Superior temporal gyrus (tissue), 1 donor: ENCODE data around the gene EML3.
"Not testable (repeated sequence)": the region's sequence is repeated elsewhere in the genome, so short reads cannot be mapped to it uniquely, and the experiment has no call there.

Experiments used
- DNase-seq: peaks from one replicate; pipeline ENCODE4 v3.0.0-alpha.2; 2016; ENCODE audit errors: extremely low spot score

Gene EML3

GRCh38 chr11:62612366-62613290 is at the start of gene EML3, which contains the start of gene ROM1:
Gene EML3, minus strand, starts transcription at chr11:62612775. Its CDS starts 318 bp downstream, at chr11:62612457.
Gene ROM1, plus strand, starts transcription at chr11:62613257. Its CDS starts 25 bp downstream, at chr11:62613282.
- peak; percentile 72 for DNase-seq

GRCh38 chr11:62656796-62657429 is 44.3 kb upstream of the EML3 start:
- no peak for DNase-seq

- DNase-seq, result no peak
Measured at GRCh38 chr11:62654297-62654696, 41.7 kb upstream of the EML3 start.

GRCh38 chr11:62652161-62653006 is 39.8 kb upstream of the EML3 start:
- no peak for DNase-seq

- DNase-seq, result not testable (repeated sequence)
Measured at GRCh38 chr11:62650283-62650682, 37.7 kb upstream of the EML3 start.

- DNase-seq, result no peak
Measured at GRCh38 chr11:62649486-62649885, 36.9 kb upstream of the EML3 start.

- no peak for DNase-seq
Measured at GRCh38 chr11:62648967-62649364, 36.4 kb upstream of the EML3 start.

- no peak for DNase-seq
Measured at GRCh38 chr11:62648185-62648966, 35.8 kb upstream of the EML3 start.

GRCh38 chr11:62647609-62648005 is 35.0 kb upstream of the EML3 start:
- DNase-seq, result no peak

- DNase-seq, result no peak
Measured at GRCh38 chr11:62646825-62647608, 34.4 kb upstream of the EML3 start.

- peak; percentile 98 for DNase-seq
Measured at GRCh38 chr11:62645946-62646824, 33.6 kb upstream of the EML3 start, which contains the start of gene GANAB. Gene GANAB, minus strand, starts transcription at chr11:62646613. Its CDS starts 14 bp downstream, at chr11:62646599.

GRCh38 chr11:62645671-62645945 is 33.0 kb upstream of the EML3 start:
- DNase-seq, result no peak

GRCh38 chr11:62644220-62644619 is 31.6 kb upstream of the EML3 start:
- DNase-seq, result no peak

- DNase-seq, result no peak
Measured at GRCh38 chr11:62632492-62632891, 19.9 kb upstream of the EML3 start.

- DNase-seq, result no peak
Measured at GRCh38 chr11:62627713-62628112, 15.1 kb upstream of the EML3 start.

- no peak for DNase-seq
Measured at GRCh38 chr11:62622476-62623089, 10.0 kb upstream of the EML3 start.

GRCh38 chr11:62621567-62622470 is 9.2 kb upstream of the EML3 start, which contains the start of gene B3GAT3:
Gene B3GAT3, minus strand, starts transcription at chr11:62621986. Its CDS starts 39 bp downstream, at chr11:62621947.
- peak; percentile 98 for DNase-seq

GRCh38 chr11:62621027-62621566 is 8.5 kb upstream of the EML3 start:
- DNase-seq, result no peak
